Urothelium cell line (cell line): ENCODE results near the gene SH3RF1.
"Not testable (repeated sequence)": the region's sequence is repeated elsewhere in the genome, so short reads cannot be mapped to it uniquely, and the experiment has no call there.

Experiments
- DNase-seq: peaks from one replicate; pipeline ENCODE4 v3.0.0; 2011; ENCODE audit warnings: low spot score, mixed read lengths
- FAIRE-seq: peaks from 2 replicates; lab custom pipeline; 2011; peaks lifted over from hg19 to GRCh38; lab: Jason Lieb, UNC

The SH3RF1 gene

GRCh38 chr4:169229571-169230028 lies 41.2 kb downstream of the SH3RF1 start:
- DNase-seq, result peak; percentile 74
- FAIRE-seq, result no peak

DNA sequence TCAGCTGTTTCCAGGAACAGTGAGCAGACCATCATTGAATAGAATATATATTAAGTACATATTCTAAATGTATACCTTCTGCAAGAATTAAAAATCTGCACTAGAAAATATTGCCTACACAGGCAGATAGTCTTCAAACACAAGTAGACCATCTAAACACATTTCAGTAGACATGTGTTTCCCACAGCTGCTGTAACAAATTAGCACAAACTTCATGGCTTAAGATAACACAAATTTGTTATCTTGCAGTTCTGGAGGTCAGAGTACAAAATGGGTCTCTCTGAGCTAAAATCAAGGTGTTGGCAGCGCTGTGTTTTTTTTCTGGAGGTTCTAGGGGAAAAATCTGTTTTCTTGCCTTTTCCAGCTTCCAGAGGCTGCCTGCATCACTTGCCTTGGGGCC lies 42.7 kb downstream of the SH3RF1 start:
- FAIRE-seq, result no peak
- DNase-seq, result no peak

- DNase-seq (no peak), FAIRE-seq (no peak)
Observed at GRCh38 chr4:169226565-169226964, 44.2 kb downstream of the SH3RF1 start.

GRCh38 chr4:169225812-169226211 lies 44.9 kb downstream of the SH3RF1 start:
- DNase-seq, result no peak

DNA sequence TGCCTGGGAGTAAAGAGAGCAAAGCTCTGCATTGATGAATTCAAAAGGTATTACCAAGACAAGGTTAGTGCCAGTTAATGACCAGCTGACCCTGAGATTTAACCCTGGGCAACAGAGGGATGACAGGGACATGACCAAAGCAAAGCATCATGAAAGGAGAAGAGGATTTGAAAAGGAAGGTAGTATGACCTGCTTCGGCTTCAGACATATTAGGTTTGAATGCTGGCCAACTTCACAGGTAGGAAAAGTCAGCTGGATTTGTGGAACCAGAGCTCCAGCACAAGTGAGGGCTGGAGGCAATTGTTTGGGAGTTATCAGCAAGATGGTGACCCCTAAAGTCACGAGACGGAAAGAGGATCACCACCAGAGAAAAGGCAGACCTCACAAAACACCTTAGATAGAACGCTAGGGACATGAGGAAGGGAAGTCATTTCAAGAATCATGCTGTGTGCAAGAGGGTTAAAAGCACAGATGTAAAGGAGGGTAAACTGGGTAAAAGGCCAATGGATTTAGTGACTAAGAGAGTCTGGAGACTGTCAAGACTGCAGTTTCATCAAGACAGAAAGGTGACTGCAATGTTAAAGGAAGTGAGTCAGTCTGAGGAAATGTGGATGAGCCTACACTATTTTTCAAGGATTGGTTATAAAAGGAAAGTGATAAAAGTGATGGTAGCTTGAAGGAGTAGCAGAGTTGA lies 45.6 kb downstream of the SH3RF1 start:
- peak; percentile 69 for DNase-seq
- FAIRE-seq, result no peak

More at GRCh38 chr4:169225812-169226211, 44.9 kb downstream of the SH3RF1 start:
- FAIRE-seq, result no peak

- no peak for DNase-seq
- FAIRE-seq, result no peak
Observed at GRCh38 chr4:169222761-169223160, 48.0 kb downstream of the SH3RF1 start.

DNA sequence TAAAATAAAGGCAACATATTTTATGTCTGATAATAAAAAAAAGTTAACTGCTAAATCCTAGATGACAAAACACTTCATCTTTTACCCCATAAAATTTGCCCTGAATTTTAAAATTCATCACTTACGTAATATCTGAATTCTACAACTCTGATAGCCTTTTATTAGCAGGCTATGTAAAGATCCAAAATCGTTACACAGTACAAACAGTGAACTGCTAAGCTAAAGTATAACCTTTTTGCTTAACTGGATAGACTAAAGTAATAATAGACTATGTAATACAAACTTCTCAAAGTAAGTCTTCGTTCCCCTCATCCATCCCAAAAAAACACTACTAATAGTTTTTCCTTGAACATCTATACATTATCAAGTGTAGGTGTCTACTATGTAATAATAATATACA lies 49.1 kb downstream of the SH3RF1 start:
- no peak for FAIRE-seq
- no peak for DNase-seq

DNA sequence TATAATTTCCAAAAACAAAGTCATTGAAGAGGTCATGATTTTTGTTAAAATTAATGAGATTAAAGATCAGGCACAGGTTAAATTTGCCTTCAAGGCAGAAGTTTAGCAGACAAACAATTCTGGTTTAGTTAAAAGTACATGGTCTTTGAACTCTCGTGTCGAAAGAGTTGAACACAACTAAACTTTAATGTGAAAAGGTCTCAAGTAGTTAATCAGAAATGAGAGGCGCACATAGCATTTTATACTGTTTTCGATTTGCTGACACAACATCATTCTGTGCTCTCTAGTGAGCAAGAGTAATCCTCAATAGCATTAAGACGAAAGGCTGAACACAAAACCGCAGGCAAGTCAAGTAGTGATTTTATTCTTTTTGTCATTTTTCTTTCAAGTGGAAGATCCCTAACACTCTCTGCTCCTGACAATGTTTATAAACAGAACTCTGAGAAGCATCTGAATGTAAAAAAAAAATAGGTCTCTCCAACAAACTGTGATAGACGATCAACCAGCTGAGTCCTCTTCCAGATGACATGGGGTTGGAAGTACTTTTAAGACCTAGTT lies 49.8 kb downstream of the SH3RF1 start:
- FAIRE-seq (no peak), DNase-seq (no peak)

- DNase-seq, result no peak
- no peak for FAIRE-seq
Observed at GRCh38 chr4:169220447-169220846, 50.3 kb downstream of the SH3RF1 start.

GRCh38 chr4:169219440-169219839 lies 51.3 kb downstream of the SH3RF1 start:
- no peak for DNase-seq
- FAIRE-seq, result no peak

DNA sequence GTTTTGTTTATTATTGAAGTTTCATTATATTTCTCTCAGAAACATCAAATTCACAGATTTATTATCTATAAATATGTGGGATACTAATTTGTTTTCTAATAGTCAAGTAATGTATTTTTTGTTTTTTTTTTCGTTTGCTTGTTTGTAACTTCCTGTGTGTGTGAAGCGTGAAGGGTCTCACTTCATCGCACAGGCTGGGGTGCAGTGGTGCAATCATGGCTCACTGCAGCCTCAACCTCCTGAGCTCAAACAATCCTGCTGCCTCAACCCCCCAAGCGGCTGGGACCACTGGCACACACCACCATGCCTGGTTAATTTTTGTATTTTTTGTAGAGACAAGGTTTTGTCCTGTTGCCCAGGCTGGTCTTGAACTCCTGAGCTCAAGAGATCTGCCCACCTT lies 55.1 kb downstream of the SH3RF1 start:
- DNase-seq (no peak), FAIRE-seq (no peak)

DNA sequence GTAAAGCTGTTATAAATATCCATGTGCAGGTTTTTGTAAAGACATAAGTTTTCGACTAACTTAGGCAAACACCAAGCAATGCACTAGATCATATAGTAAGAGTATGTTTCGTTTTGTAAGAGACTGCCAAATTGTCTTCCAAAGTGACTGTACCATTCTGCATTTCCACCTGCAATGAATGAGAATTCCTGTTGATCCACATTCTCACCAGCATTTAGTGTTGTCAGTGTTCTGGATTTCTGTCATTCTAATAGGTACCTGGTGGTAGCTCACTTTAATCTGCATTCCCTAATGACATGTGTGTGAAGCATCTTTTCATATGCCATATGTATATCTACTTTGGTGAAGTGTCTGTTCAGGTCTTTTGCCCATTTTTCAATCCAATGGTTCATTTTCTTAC lies 57.8 kb downstream of the SH3RF1 start:
- no peak for FAIRE-seq
- no peak for DNase-seq

- no peak for DNase-seq
- no peak for FAIRE-seq
Observed at GRCh38 chr4:169210504-169211118, 60.1 kb downstream of the SH3RF1 start.

GRCh38 chr4:169209388-169209883 lies 61.3 kb downstream of the SH3RF1 start:
- FAIRE-seq (no peak), DNase-seq (no peak)

DNA sequence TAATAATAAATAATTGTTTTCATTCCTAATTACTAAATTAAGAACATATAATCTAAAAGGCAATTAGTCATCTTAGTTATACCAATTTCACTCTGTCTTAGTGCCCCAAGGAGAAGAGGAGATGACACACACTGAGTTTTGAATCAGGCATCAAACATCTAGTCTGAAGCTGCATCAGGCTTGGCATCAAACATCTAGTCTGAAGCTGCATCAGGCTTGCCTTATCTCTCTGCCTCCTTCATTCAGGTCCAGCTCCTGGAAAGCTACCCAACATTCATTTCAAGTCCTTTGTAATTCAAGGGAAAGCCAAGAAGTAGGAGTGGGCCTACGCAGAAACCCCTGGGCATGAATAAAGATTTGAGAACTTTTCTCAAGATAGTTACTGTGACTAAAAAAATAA lies 62.2 kb downstream of the SH3RF1 start:
- DNase-seq, result no peak
- FAIRE-seq, result no peak

GRCh38 chr4:169208090-169208455 lies 62.7 kb downstream of the SH3RF1 start:
- no peak for FAIRE-seq

DNA sequence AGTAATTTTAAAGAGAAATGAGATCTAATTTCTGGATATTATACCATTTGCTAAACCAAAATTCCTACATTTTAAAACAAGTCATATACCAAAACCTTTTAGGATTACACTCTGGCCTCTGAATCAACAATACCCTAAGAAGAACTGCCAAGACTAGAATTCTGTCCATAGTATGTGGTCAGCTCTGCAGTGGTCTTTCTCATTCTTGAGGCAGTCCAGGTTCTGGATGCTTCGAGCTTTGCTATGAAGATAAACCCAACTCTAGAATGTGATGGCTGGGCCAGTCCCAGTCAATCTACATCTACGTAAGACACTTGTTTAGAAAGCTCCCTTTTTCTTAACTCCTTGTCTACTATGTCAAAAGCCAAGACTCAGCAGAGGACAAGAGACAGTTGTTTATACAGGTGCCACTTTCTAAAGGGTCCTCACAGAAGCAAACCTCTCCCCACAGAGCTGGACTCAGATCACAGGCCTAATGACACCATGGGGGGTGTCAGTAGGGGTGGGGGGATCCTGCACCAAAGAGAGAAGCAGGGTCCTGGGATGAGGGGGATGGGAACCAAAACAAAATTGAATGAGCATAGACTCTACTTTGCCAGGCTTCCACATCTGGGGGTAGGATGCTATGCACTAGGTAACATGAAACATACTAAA lies 63.2 kb downstream of the SH3RF1 start:
- FAIRE-seq (no peak), DNase-seq (no peak)

More at GRCh38 chr4:169208090-169208455, 62.7 kb downstream of the SH3RF1 start:
- no peak for DNase-seq

- FAIRE-seq, result no peak
- DNase-seq, result no peak
Observed at GRCh38 chr4:169205744-169206080, 65.0 kb downstream of the SH3RF1 start.

GRCh38 chr4:169205075-169205743 lies 65.5 kb downstream of the SH3RF1 start:
- no peak for DNase-seq
- FAIRE-seq, result no peak

GRCh38 chr4:169203891-169204290 lies 66.9 kb downstream of the SH3RF1 start:
- FAIRE-seq (no peak), DNase-seq (no peak)

GRCh38 chr4:169203278-169203677 lies 67.5 kb downstream of the SH3RF1 start:
- not testable (repeated sequence) for FAIRE-seq, DNase-seq
